ENCODE results near the gene AGPS.
"Not testable (repeated sequence)": the region's sequence is repeated elsewhere in the genome, so short reads cannot be mapped to it uniquely, and the experiment has no call there.

The AGPS gene

GRCh38 chr2:177354541-177354940, 38.0 kb upstream of the AGPS start:
- not testable (repeated sequence) for H3K4me3 ChIP-seq (ENCODE audit: low read depth in 1 of 2, low read length in 2 of 2); H3K9me3 ChIP-seq (ENCODE audit: low read length); H3K36me3 ChIP-seq (ENCODE audit: insufficient read depth, low read length); H3K27me3 ChIP-seq (ENCODE audit: control insufficient read depth in 1 of 2, insufficient read depth in 2 of 2, low read length in 2 of 2); H3K9ac ChIP-seq (ENCODE audit: low read length); H3K27ac ChIP-seq (ENCODE audit: low read depth, low read length)
- peaks cover 19% of the 10 kb centered on the region for H3K4me1 ChIP-seq (ENCODE audit: insufficient read depth, low read length)

GRCh38 chr2:177355874-177356273, 36.7 kb upstream of the AGPS start:
- no peak overlapping the region for H3K27ac ChIP-seq (ENCODE audit: low read depth, low read length)
- no peaks in the 10 kb centered on the region for H3K27me3 ChIP-seq (ENCODE audit: control insufficient read depth in 1 of 2, insufficient read depth in 2 of 2, low read length in 2 of 2)
- H3K36me3 ChIP-seq (ENCODE audit: insufficient read depth, low read length): no peaks in the 10 kb centered on the region
- no peaks in the 10 kb centered on the region for H3K9me3 ChIP-seq (ENCODE audit: low read length)
- H3K4me3 ChIP-seq (ENCODE audit: low read depth in 1 of 2, low read length in 2 of 2): no peak overlapping the region
- H3K9ac ChIP-seq (ENCODE audit: low read length): no peak overlapping the region
- H3K4me1 ChIP-seq (ENCODE audit: insufficient read depth, low read length): peaks cover 23% of the 10 kb centered on the region

- no peaks in the 10 kb centered on the region for H3K27me3 ChIP-seq (ENCODE audit: control insufficient read depth in 1 of 2, insufficient read depth in 2 of 2, low read length in 2 of 2)
- no peak overlapping the region for H3K4me3 ChIP-seq (ENCODE audit: low read depth in 1 of 2, low read length in 2 of 2)
- H3K9me3 ChIP-seq (ENCODE audit: low read length): no peaks in the 10 kb centered on the region
- no peak overlapping the region for H3K9ac ChIP-seq (ENCODE audit: low read length)
- no peak overlapping the region for H3K27ac ChIP-seq (ENCODE audit: low read depth, low read length)
- H3K4me1 ChIP-seq (ENCODE audit: insufficient read depth, low read length): peaks cover 13% of the 10 kb centered on the region
- H3K36me3 ChIP-seq (ENCODE audit: insufficient read depth, low read length): no peaks in the 10 kb centered on the region
Measured at GRCh38 chr2:177359836-177360595, 32.6 kb upstream of the AGPS start.

GRCh38 chr2:177362499-177362898, 30.1 kb upstream of the AGPS start:
- Histone ChIP-seq H3K27me3 (ENCODE audit: control insufficient read depth in 1 of 2, insufficient read depth in 2 of 2, low read length in 2 of 2) (no peaks in the 10 kb centered on the region), H3K4me1 (ENCODE audit: insufficient read depth, low read length) (peaks cover 13% of the 10 kb centered on the region), H3K9me3 (ENCODE audit: low read length) (no peaks in the 10 kb centered on the region), H3K27ac (ENCODE audit: low read depth, low read length) (no peak overlapping the region), H3K9ac (ENCODE audit: low read length) (no peak overlapping the region), H3K36me3 (ENCODE audit: insufficient read depth, low read length) (no peaks in the 10 kb centered on the region), H3K4me3 (ENCODE audit: low read depth in 1 of 2, low read length in 2 of 2) (no peak overlapping the region)

DNA sequence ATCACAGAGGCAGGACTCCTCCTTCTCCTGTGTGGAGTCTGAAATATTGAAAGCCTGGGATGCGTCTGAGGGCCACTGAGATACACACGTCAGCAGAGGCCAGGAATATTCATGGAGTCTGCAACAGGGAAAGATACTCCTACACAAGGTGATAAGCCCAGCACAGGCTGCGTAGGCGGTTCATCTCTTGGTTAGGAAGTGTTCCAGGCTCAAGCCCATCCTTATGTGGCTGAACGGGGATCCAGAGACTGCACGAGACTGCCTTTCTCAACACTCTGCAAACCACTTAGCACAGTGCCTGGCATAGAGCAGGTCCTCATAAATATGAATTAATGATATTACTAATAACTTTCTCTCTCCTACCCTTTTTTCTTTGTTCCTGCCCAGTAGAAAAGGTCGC, 29.2 kb upstream of the AGPS start:
- no peaks in the 10 kb centered on the region for H3K36me3 ChIP-seq (ENCODE audit: insufficient read depth, low read length)
- H3K27ac ChIP-seq (ENCODE audit: low read depth, low read length): no peak overlapping the region
- no peaks in the 10 kb centered on the region for H3K9me3 ChIP-seq (ENCODE audit: low read length)
- H3K4me1 ChIP-seq (ENCODE audit: insufficient read depth, low read length): peaks cover 13% of the 10 kb centered on the region
- no peak overlapping the region for H3K9ac ChIP-seq (ENCODE audit: low read length)
- H3K4me3 ChIP-seq (ENCODE audit: low read depth in 1 of 2, low read length in 2 of 2): no peak overlapping the region
- H3K27me3 ChIP-seq (ENCODE audit: control insufficient read depth in 1 of 2, insufficient read depth in 2 of 2, low read length in 2 of 2): no peaks in the 10 kb centered on the region

- not testable (repeated sequence) for H3K27ac ChIP-seq (ENCODE audit: low read depth, low read length); H3K4me1 ChIP-seq (ENCODE audit: insufficient read depth, low read length); H3K9ac ChIP-seq (ENCODE audit: low read length); H3K27me3 ChIP-seq (ENCODE audit: control insufficient read depth in 1 of 2, insufficient read depth in 2 of 2, low read length in 2 of 2); H3K36me3 ChIP-seq (ENCODE audit: insufficient read depth, low read length); H3K9me3 ChIP-seq (ENCODE audit: low read length); H3K4me3 ChIP-seq (ENCODE audit: low read depth in 1 of 2, low read length in 2 of 2)
Measured at GRCh38 chr2:177365764-177366163, 26.8 kb upstream of the AGPS start.

DNA sequence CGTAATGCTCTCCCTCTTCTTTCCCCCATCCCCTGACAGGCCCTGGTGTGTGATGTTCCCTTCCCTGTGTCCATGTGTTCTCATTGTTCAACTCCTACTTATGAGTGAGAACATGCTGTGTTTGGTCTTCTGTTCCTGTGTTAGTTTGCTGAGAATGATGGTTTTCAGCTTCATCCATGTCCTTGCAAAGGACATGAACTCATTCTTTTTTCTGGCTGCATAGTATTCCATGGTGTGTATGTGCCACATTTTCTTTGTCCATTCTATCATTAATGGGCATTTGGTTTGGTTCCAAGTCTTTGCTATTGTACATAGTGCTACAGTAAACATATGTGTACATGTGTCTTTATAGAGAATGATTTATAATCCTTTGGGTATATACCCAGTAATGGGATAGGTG, 24.6 kb upstream of the AGPS start:
- not testable (repeated sequence) for H3K27ac ChIP-seq (ENCODE audit: low read depth, low read length); H3K4me1 ChIP-seq (ENCODE audit: insufficient read depth, low read length); H3K9ac ChIP-seq (ENCODE audit: low read length); H3K36me3 ChIP-seq (ENCODE audit: insufficient read depth, low read length); H3K4me3 ChIP-seq (ENCODE audit: low read depth in 1 of 2, low read length in 2 of 2); H3K27me3 ChIP-seq (ENCODE audit: control insufficient read depth in 1 of 2, insufficient read depth in 2 of 2, low read length in 2 of 2); H3K9me3 ChIP-seq (ENCODE audit: low read length)

GRCh38 chr2:177379354-177379753, 13.2 kb upstream of the AGPS start:
- no peaks in the 10 kb centered on the region for H3K4me1 ChIP-seq (ENCODE audit: insufficient read depth, low read length)
- H3K4me3 ChIP-seq (ENCODE audit: low read depth in 1 of 2, low read length in 2 of 2): no peak overlapping the region
- H3K36me3 ChIP-seq (ENCODE audit: insufficient read depth, low read length): no peaks in the 10 kb centered on the region
- H3K27ac ChIP-seq (ENCODE audit: low read depth, low read length): no peak overlapping the region
- no peaks in the 10 kb centered on the region for H3K27me3 ChIP-seq (ENCODE audit: control insufficient read depth in 1 of 2, insufficient read depth in 2 of 2, low read length in 2 of 2)
- no peaks in the 10 kb centered on the region for H3K9me3 ChIP-seq (ENCODE audit: low read length)
- no peak overlapping the region for H3K9ac ChIP-seq (ENCODE audit: low read length)

DNA sequence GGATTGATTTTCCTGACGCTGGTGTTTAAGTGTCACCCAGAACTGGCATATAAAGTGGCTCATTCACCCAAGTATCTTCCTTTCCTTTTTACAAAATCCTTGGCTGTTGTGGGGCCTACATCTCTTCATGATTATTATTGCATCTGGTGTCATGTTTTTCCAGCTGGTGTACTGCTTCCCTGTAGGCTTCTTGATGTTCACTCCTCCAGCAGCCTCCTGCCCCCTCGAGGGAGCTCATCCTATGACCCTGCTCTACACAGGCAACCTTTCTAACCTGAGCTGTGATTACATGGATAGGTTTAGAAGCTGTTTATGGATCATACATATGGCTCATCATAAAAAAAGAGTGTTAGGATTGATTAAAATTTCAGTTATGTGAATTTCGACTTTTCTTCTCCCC, 12.4 kb upstream of the AGPS start:
- Histone ChIP-seq H3K9me3 (ENCODE audit: low read length) (no peaks in the 10 kb centered on the region), H3K4me1 (ENCODE audit: insufficient read depth, low read length) (no peaks in the 10 kb centered on the region), H3K4me3 (ENCODE audit: low read depth in 1 of 2, low read length in 2 of 2) (no peak overlapping the region)

DNA sequence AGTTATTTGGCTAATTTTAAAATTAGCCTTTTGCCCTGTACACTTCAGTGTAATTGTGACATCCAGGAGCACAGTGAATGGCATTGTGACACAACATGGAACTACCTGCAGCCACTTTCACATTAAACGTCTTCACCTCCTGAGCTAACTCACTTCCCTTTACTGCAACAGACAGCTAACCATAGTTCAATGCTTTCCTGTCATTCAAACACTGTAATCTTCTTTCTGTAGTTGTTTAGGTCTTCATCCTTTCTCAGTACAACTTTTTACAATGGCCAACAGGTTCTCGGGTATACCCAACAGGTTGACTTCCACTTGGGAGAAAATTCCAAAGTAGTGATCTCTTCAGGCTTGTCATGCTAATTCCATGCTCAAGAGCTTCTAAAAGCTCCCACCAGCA, 8.6 kb upstream of the AGPS start:
- H3K4me3 ChIP-seq (ENCODE audit: low read depth in 1 of 2, low read length in 2 of 2): no peak overlapping the region
- H3K36me3 ChIP-seq (ENCODE audit: insufficient read depth, low read length): no peaks in the 10 kb centered on the region
- no peak overlapping the region for H3K9ac ChIP-seq (ENCODE audit: low read length)
- H3K27me3 ChIP-seq (ENCODE audit: control insufficient read depth in 1 of 2, insufficient read depth in 2 of 2, low read length in 2 of 2): no peaks in the 10 kb centered on the region
- H3K27ac ChIP-seq (ENCODE audit: low read depth, low read length): no peak overlapping the region
- no peaks in the 10 kb centered on the region for H3K9me3 ChIP-seq (ENCODE audit: low read length)
- H3K4me1 ChIP-seq (ENCODE audit: insufficient read depth, low read length): no peaks in the 10 kb centered on the region

More for the DNA sequence above, 12.4 kb upstream of the AGPS start:
- Histone ChIP-seq H3K27me3 (ENCODE audit: control insufficient read depth in 1 of 2, insufficient read depth in 2 of 2, low read length in 2 of 2) (no peaks in the 10 kb centered on the region), H3K9ac (ENCODE audit: low read length) (no peak overlapping the region), H3K36me3 (ENCODE audit: insufficient read depth, low read length) (no peaks in the 10 kb centered on the region), H3K27ac (ENCODE audit: low read depth, low read length) (no peak overlapping the region)

DNA sequence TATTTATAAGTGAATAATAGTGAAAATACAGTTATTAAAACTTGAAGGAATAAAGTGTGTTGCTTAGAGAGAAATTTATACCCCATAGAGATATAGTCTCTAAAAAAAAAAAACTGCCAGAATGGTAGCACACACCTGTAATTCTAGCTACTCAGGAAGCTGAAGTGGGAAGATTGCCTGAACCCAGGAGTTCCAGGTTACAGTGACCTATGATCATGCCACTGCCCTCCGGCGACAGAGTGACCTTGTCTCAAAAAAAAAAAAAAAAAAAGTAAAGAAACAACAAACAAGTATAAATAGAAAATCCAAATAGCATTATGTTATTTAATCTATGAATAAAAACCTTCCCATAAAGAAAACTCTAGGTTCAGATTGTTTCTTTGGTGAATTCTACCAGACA, 7.4 kb upstream of the AGPS start:
- Histone ChIP-seq H3K4me3 (ENCODE audit: low read depth in 1 of 2, low read length in 2 of 2) (no peak overlapping the region), H3K27ac (ENCODE audit: low read depth, low read length) (no peak overlapping the region), H3K9me3 (ENCODE audit: low read length) (no peaks in the 10 kb centered on the region), H3K36me3 (ENCODE audit: insufficient read depth, low read length) (no peaks in the 10 kb centered on the region), H3K27me3 (ENCODE audit: control insufficient read depth in 1 of 2, insufficient read depth in 2 of 2, low read length in 2 of 2) (no peaks in the 10 kb centered on the region), H3K4me1 (ENCODE audit: insufficient read depth, low read length) (no peaks in the 10 kb centered on the region), H3K9ac (ENCODE audit: low read length) (no peak overlapping the region)

GRCh38 chr2:177391822-177392372, 676 bp upstream of the AGPS start:
- Histone ChIP-seq H3K27me3 (ENCODE audit: control insufficient read depth in 1 of 2, insufficient read depth in 2 of 2, low read length in 2 of 2) (no peaks in the 10 kb centered on the region), H3K4me1 (ENCODE audit: insufficient read depth, low read length) (peaks cover 25% of the 10 kb centered on the region), H3K9me3 (ENCODE audit: low read length) (no peaks in the 10 kb centered on the region), H3K9ac (ENCODE audit: low read length) (peak overlapping the region; percentile 29), H3K36me3 (ENCODE audit: insufficient read depth, low read length) (no peaks in the 10 kb centered on the region), H3K4me3 (ENCODE audit: low read depth in 1 of 2, low read length in 2 of 2) (peak overlapping the region; percentile 77 to 93), H3K27ac (ENCODE audit: low read depth, low read length) (peak overlapping the region; percentile 86)
